IPS DF 4.7 (cell line): ENCODE data around the gene TET3.

Source experiments
- DNase-seq: peaks from one replicate; pipeline ENCODE4 v3.0.0-alpha.2; 2013; ENCODE audit warnings: low spot score; ENCODE audit errors: extremely low read depth

The TET3 gene

DNA sequence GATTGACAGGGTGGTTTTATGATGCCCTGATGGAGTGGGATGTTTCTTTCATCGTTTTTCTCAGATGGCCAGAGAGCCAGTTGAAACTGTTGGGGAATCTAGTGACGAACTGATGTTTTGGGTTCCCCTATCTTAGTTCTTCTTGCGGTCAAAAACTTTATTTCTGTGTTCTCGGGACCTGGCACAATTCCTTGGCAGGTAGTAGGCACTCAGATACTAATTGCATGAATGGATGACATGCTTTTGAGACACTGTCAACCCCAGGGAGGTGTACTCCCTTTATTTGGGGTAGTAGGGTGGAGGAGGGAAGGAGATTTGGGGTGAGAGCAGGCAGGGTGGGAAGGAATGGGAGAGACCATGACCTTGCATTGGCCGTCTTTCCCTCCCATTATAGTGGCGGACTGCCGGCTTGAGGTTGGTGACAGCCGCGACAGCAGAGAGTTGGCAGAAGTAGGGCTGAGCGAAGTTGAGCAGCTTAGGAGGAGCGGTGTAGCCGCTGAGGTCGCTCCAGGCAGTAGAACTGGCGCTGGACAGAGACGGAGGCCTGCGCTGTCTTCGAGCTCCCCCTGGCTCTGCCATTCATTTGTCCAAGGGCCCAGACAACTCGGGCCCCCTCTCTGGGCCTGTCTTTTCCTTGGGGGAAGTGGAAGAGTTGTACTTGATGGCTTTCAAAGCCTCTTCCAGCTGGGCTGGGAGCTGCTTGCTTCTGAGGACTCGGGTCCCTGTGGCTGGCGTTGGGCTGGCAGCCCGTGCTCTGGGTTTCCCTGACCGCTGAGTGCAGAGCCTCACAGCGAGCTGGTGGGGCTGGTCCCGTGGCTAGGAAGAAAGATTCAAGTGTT lies 2.6 kb downstream of the TET3 start:
- no peak for DNase-seq

DNA sequence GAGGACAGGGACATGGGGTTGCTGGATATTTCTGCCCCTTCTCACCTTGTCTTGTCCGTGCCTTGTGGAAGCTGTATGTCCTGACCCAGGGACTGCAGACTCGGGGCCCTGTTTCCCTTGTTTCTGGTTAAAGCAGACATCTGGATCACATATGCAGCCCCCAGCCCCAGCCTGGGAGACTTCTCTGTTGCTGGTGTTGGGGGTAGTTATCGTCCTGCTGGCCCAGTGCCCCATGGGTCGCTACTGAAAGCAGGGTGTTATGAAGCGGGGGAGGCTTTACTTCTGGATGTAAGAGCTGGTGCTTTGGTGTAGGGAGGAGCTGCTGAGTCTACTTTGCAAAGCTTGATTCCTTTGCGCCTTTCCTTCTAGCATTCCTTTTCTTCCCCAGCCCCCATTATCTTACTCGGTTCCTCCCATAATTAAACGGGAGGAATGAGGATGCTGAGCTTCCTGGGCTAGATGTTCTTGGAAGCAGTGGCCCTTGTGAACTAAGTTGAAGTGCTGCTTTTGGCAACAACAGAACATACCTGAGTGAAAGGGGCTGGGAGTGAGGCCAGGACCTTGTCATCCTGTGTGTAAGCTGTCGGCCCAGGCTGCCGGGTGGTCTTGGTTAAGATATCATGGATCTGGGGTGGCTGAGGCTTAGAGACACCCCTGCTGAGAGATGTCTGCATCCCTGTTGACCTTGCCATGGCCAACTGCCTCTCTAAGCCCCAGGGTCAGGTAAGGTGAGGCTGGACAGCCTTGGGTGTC lies 3.4 kb downstream of the TET3 start:
- DNase-seq = no peak

DNA sequence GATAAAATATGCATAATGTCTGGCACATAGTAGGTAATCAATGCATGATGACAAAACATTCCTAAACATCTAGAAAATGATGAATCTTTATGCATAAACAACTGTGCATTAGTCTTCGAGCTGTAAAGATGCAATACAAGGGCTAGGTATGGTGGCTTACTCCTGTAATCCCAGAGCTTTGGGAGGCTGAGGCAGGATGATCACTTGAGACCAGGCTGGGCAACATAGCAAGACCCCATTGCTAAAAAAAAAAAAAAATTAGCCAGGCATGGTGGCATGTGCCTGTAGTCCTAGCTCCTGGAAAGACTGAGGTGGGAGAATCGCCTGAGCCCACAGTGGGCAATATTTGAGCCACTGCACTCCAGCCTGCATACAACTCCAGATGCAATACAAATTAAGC lies 5.3 kb downstream of the TET3 start:
- no peak for DNase-seq

GRCh38 chr2:73990531-73990930 lies 5.8 kb downstream of the TET3 start:
- no peak for DNase-seq

- DNase-seq = no peak
Measured at GRCh38 chr2:73992036-73992435, 7.3 kb downstream of the TET3 start.

GRCh38 chr2:73993376-73993775 lies 8.7 kb downstream of the TET3 start:
- no peak for DNase-seq

- DNase-seq = no peak
Measured at GRCh38 chr2:73993778-73994177, 9.1 kb downstream of the TET3 start.

GRCh38 chr2:73994178-73994831 lies 9.6 kb downstream of the TET3 start:
- DNase-seq = no peak

- no peak for DNase-seq
Measured at GRCh38 chr2:73995810-73996209, 11.1 kb downstream of the TET3 start.

- DNase-seq = no peak
Measured at GRCh38 chr2:73997813-73998212, 13.1 kb downstream of the TET3 start.

- DNase-seq = no peak
Measured at GRCh38 chr2:73998451-73998850, 13.7 kb downstream of the TET3 start.

- no peak for DNase-seq
Measured at GRCh38 chr2:73998933-73999332, 14.2 kb downstream of the TET3 start.

DNA sequence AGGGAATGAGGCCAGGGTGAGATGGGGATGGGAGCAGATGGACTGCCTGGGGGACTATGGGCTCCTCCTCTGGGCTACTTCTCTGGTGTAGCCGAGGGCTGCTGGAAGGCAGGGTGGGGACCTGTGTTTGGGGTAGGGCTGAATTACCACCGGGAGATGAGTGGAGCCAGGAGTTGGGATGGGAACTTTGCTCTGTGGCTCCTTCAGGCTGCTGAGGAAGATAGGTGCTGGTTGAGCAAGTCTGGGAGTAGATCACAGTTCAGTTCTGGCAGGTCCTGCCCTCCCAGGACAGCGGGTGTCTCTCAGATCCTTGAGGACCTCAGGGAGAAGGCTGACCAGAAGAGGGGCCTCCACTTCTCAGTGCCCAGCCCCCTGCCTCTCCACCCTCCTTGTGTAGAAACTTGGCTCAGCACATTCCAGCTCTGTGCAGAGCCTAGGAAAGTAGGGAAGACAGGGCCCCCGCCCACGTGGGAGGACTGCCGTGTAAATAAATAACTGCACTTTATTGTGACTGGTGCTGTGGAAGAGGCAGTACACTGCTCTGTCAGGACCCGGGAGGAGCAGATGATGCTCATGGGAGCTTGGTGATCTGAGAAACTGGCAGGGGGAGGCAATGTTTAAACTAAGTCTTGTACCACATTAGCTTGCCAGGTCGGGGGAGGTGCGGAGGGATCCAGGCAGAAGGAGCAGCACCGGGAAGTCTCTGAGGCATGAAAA lies 15.3 kb downstream of the TET3 start:
- DNase-seq = no peak

- no peak for DNase-seq
Measured at GRCh38 chr2:74000666-74001065, 16.0 kb downstream of the TET3 start.

GRCh38 chr2:74001121-74001520 lies 16.4 kb downstream of the TET3 start:
- DNase-seq = no peak

GRCh38 chr2:74001781-74002504 lies 17.2 kb downstream of the TET3 start:
- no peak for DNase-seq

DNA sequence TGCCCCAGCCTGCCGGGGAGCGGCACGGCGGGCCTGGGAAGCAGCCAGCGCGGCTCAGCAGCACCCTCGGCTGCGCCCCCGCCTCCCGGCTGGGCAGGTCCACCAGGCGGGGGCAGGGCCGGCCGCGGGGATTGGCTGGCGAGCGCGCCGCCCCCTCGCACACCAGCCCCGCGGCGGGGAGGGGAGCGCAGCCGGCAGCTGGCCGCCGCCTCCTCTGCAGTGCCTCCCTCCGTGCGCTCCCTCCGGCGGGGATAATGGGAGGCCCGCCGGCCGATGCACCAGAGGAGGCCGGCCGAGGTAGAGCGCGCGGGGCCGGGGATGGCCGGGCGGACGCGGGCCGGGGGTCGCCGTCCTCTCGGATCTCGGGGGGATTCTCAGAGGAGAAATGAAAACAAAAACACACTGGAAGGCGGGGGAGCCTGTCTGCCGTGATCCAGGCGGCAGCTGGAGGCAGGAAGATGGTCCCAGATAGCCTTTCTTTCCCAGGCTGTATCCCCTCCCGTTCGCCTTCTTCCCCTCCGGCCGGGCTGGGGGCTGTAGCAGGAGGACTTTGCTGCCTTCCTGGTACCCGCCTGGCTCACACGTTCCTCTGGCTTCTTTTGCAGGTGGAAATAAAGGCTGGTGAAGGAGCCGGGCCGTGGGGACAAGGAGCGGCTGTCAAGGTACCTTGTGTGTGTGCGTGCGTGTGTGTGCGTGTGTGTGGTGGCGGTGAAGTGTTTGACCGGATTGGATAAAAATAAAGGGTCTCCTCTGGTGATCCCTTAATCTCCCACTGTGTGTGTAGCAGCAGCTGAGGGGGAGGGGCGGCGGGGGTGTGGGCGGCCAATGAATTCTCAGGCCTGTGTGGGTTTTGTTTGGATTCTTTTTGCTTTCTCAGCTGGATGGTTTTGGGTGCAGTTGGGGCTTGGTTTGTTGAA lies 18.1 kb downstream of the TET3 start:
- DNase-seq = no peak

- DNase-seq = no peak
Measured at GRCh38 chr2:74003494-74004211, 18.9 kb downstream of the TET3 start.
